ENCODE results near the gene DUSP28. TPM values are rescaled to one million over a fixed set of nuclear protein-coding genes. Genes with fewer than 3 reads are reported as not detected.

Gene DUSP28
- total and polyA plus RNA-seq, 2 of the 13 experiments (the other 11 are each of a cell fraction or from before 2014, with no cell fraction given) = 5.2 to 8.6 TPM

GRCh38 chr2:240586198-240586918, 26.2 kb downstream of the DUSP28 start, which contains the start of gene CAPN10 (continued):
- TF ChIP-seq ZNF281 (CRISPR knock-in tag; IDR thresholded peaks at IDR 0.05; ENCODE audit: borderline replicate concordance) (peak; percentile 26; the same call in 1 of the 2 replicates), NFYC (CRISPR knock-in tag; IDR thresholded peaks at IDR 0.05) (peak; percentile 85), SRSF4 (IDR thresholded peaks at IDR 0.05; ENCODE audit: low read depth, low read length, poor library complexity, severe bottlenecking) (no peak), ZNF512 (CRISPR knock-in tag; IDR thresholded peaks at IDR 0.05) (peak; percentile 67; the same call in 1 of the 2 replicates), STAG1 (CRISPR knock-in tag; IDR thresholded peaks at IDR 0.05) (no peak), MYPOP (CRISPR knock-in tag; IDR thresholded peaks at IDR 0.05) (peak; percentile 82; the same call in 1 of the 2 replicates), SIN3B (IDR thresholded peaks at IDR 0.05; ENCODE audit: low read length) (no peak), GLI4 (CRISPR knock-in tag; IDR thresholded peaks at IDR 0.05; ENCODE audit: borderline replicate concordance) (no peak), ZNF205 (CRISPR knock-in tag; IDR thresholded peaks at IDR 0.05) (peak; percentile 26; the same call in 1 of the 2 replicates), TAF15 (IDR thresholded peaks at IDR 0.05; ENCODE audit: low read depth, low read length, poor library complexity, severe bottlenecking) (peak; percentile 46), ZNF430 (CRISPR knock-in tag; IDR thresholded peaks at IDR 0.05) (peak; percentile 95), TIGD3 (CRISPR knock-in tag; IDR thresholded peaks at IDR 0.05; ENCODE audit: borderline replicate concordance) (no peak), ZNF790 (CRISPR knock-in tag; IDR thresholded peaks at IDR 0.05; ENCODE audit: borderline replicate concordance) (no peak; the same call in 1 of the 2 replicates), ZNF546 (CRISPR knock-in tag; conservative IDR thresholded peaks at IDR 0.05) (peak; percentile 84; the same call in 1 of the 2 replicates), MTA1 (CRISPR knock-in tag; IDR thresholded peaks at IDR 0.05; ENCODE audit: borderline replicate concordance) (0 out of 2 replicates have a peak, but pooled peaks have one; percentile 8), NCOA1 (CRISPR knock-in tag; IDR thresholded peaks at IDR 0.05) (peak; percentile 77), BATF2 (CRISPR knock-in tag; IDR thresholded peaks at IDR 0.05) (peak; percentile 95), ZSCAN21 (CRISPR knock-in tag; IDR thresholded peaks at IDR 0.05; ENCODE audit: borderline replicate concordance) (peak; percentile 28; the same call in 1 of the 2 replicates), ZNF143 (CRISPR knock-in tag; IDR thresholded peaks at IDR 0.05) (peak; percentile 100), MED8 (CRISPR knock-in tag; IDR thresholded peaks at IDR 0.05; ENCODE audit: insufficient replicate concordance) (peak; percentile 75), BORCS8-MEF2B (CRISPR knock-in tag; IDR thresholded peaks at IDR 0.05) (peak; percentile 56; the same call in 1 of the 2 replicates)
